GM18907 (cell line): ENCODE results near the gene GBGT1.
A peak's percentile ranks its signal among the peaks of the same experiment; 100 is the strongest.
"Not testable (repeated sequence)": the region's sequence is repeated elsewhere in the genome, so short reads cannot be mapped to it uniquely, and the experiment has no call there.

ENCODE experiments used
- ATAC-seq: cut with Tn5 transposase; IDR thresholded peaks from one replicate; pipeline ENCODE4 v1.9.1; 2021; ENCODE audit warnings: mild to moderate bottlenecking, moderate library complexity; ENCODE audit not compliant: unreplicated experiment

The GBGT1 gene

GRCh38 chr9:133163504-133164172 is at the start of gene GBGT1:
Gene GBGT1 (minus strand): TSS chr9:133163914. CDS start chr9:133162412, 1,502 bp downstream.
- ATAC-seq: peak; percentile 56

GRCh38 chr9:133210609-133211008 is 46.9 kb upstream of the GBGT1 start:
- ATAC-seq: no peak

GRCh38 chr9:133210202-133210532 is 46.5 kb upstream of the GBGT1 start:
- ATAC-seq: no peak

GRCh38 chr9:133209327-133210201 is 45.9 kb upstream of the GBGT1 start:
- not testable (repeated sequence) for ATAC-seq

GRCh38 chr9:133208880-133209300 is 45.2 kb upstream of the GBGT1 start, which contains the start of gene OBP2B:
Gene OBP2B (minus strand): TSS chr9:133209250. CDS start chr9:133209199, 51 bp downstream.
- ATAC-seq: not testable (repeated sequence)

GRCh38 chr9:133208171-133208879 is 44.6 kb upstream of the GBGT1 start:
- ATAC-seq: not testable (repeated sequence)

GRCh38 chr9:133207540-133208170 is 43.9 kb upstream of the GBGT1 start:
- no peak for ATAC-seq

- ATAC-seq: no peak
Measured at GRCh38 chr9:133207021-133207531, 43.4 kb upstream of the GBGT1 start.

- ATAC-seq: no peak
Measured at GRCh38 chr9:133205996-133206931, 42.5 kb upstream of the GBGT1 start.

GRCh38 chr9:133205481-133205887 is 41.8 kb upstream of the GBGT1 start:
- ATAC-seq: not testable (repeated sequence)

GRCh38 chr9:133204993-133205336 is 41.3 kb upstream of the GBGT1 start:
- no peak for ATAC-seq

GRCh38 chr9:133204335-133204992 is 40.8 kb upstream of the GBGT1 start:
- no peak for ATAC-seq

GRCh38 chr9:133203506-133204075 is 39.9 kb upstream of the GBGT1 start:
- ATAC-seq: no peak

GRCh38 chr9:133202688-133203453 is 39.2 kb upstream of the GBGT1 start:
- no peak for ATAC-seq

- ATAC-seq: no peak
Measured at GRCh38 chr9:133202145-133202513, 38.4 kb upstream of the GBGT1 start.

- ATAC-seq: no peak
Measured at GRCh38 chr9:133201424-133202144, 37.9 kb upstream of the GBGT1 start.

GRCh38 chr9:133200631-133201030 is 36.9 kb upstream of the GBGT1 start:
- ATAC-seq: no peak
